ENCODE results near the gene HNRNPL. TPM values are rescaled to one million over a fixed set of nuclear protein-coding genes. Genes with fewer than 3 reads are reported as not detected.

The HNRNPL gene
- total and polyA plus RNA-seq, 2 donors (not counting 1 experiment from before 2014, with no cell fraction given): 292 to 418 TPM

- no peaks in the 10 kb centered on the region for H3K27me3 ChIP-seq (replicated peaks in 1 of 4; ENCODE audit: control extremely low read depth in 1 of 4, control insufficient read depth in 3 of 4, insufficient read depth in 4 of 4, low read length in 3 of 4)
- DNase-seq (no peak), ATAC-seq (ENCODE audit: low read depth) (no peak)
- ChIA-PET POLR2A (no interaction called here), CTCF (no interaction called here)
- TF ChIP-seq EZH2 (IDR thresholded peaks at IDR 0.05; ENCODE audit: borderline replicate concordance, insufficient read depth, low read depth, low read length, poor library complexity, severe bottlenecking) (no peak), CTCF (IDR thresholded peaks at IDR 0.05) (no peak)
- 84% methylated on average over 3 of the region's 6 CpGs for WGBS (ENCODE audit: insufficient coverage)
- no peak overlapping the region for H3K9ac ChIP-seq (ENCODE audit: low read length)
- H3K36me3 ChIP-seq (replicated peaks in 1 of 2; ENCODE audit: control extremely low read depth in 1 of 2, control insufficient read depth in 1 of 2, extremely low read depth in 1 of 2, insufficient read depth in 2 of 2, low read length in 1 of 2): no peaks in the 10 kb centered on the region
- H3K27ac ChIP-seq (ENCODE audit: low read length in 2 of 2): no peak overlapping the region
- H3K4me3 ChIP-seq (ENCODE audit: control extremely low read depth in 1 of 5, extremely low read depth in 1 of 5, insufficient read depth in 1 of 5, low read depth in 2 of 5, low read length in 4 of 5): no peak overlapping the region
- no peaks in the 10 kb centered on the region for H4K20me1 ChIP-seq (ENCODE audit: control insufficient read depth, insufficient read depth, low read length, poor library complexity, severe bottlenecking)
- no peaks in the 10 kb centered on the region for H3K79me2 ChIP-seq (ENCODE audit: control insufficient read depth, insufficient read depth, low read length)
- Mint-ChIP-seq H3K27me3 (no peaks in the 10 kb centered on the region), H3K27ac (no peak overlapping the region), H3K9me3 (ENCODE audit: insufficient read depth) (no peaks in the 10 kb centered on the region), H3K4me1 (peaks cover 9% of the 10 kb centered on the region), H3K4me3 (no peak overlapping the region)
- H2AFZ ChIP-seq (ENCODE audit: insufficient read depth, low read depth, low read length, poor library complexity, severe bottlenecking): no peak overlapping the region
- peaks cover 3 to 7% of the 10 kb centered on the region in 2 donors for H3K4me1 ChIP-seq (ENCODE audit: control insufficient read depth in 2 of 2, insufficient read depth in 2 of 2, low read length in 2 of 2)
- intact Hi-C loops (cut with micrococcal nuclease): no loop called here
- no peaks in the 10 kb centered on the region for H3K9me3 ChIP-seq (ENCODE audit: control extremely low read depth in 1 of 3, control insufficient read depth in 2 of 3, insufficient read depth in 1 of 3, low read length in 2 of 3)
- H3K4me2 ChIP-seq (replicated peaks; ENCODE audit: low read depth, low read length, poor library complexity, severe bottlenecking): no peak overlapping the region
Observed at GRCh38 chr19:38806371-38806770, 43.4 kb downstream of the HNRNPL start.

GRCh38 chr19:38805180-38805579 is 44.6 kb downstream of the HNRNPL start:
- no peak overlapping the region for H3K4me3 ChIP-seq (ENCODE audit: control extremely low read depth in 1 of 5, extremely low read depth in 1 of 5, insufficient read depth in 1 of 5, low read depth in 2 of 5, low read length in 4 of 5)
- H3K27ac ChIP-seq (ENCODE audit: low read length in 2 of 2): no peak overlapping the region
- Mint-ChIP-seq H3K9me3 (ENCODE audit: insufficient read depth) (no peaks in the 10 kb centered on the region), H3K27me3 (no peaks in the 10 kb centered on the region), H3K27ac (no peak overlapping the region), H3K4me1 (peaks cover 9% of the 10 kb centered on the region), H3K4me3 (no peak overlapping the region)
- H2AFZ ChIP-seq (ENCODE audit: insufficient read depth, low read depth, low read length, poor library complexity, severe bottlenecking): no peak overlapping the region
- no peak overlapping the region for H3K9ac ChIP-seq (ENCODE audit: low read length)
- ATAC-seq (ENCODE audit: low read depth) (no peak), DNase-seq (no peak)
- H3K36me3 ChIP-seq (replicated peaks in 1 of 2; ENCODE audit: control extremely low read depth in 1 of 2, control insufficient read depth in 1 of 2, extremely low read depth in 1 of 2, insufficient read depth in 2 of 2, low read length in 1 of 2): no peaks in the 10 kb centered on the region
- 40% methylated on average over 1 of the region's 1 CpG for WGBS (ENCODE audit: insufficient coverage)
- H3K4me2 ChIP-seq (replicated peaks; ENCODE audit: low read depth, low read length, poor library complexity, severe bottlenecking): no peak overlapping the region
- intact Hi-C loops (cut with micrococcal nuclease): no loop called here
- no peaks in the 10 kb centered on the region for H3K27me3 ChIP-seq (replicated peaks in 1 of 4; ENCODE audit: control extremely low read depth in 1 of 4, control insufficient read depth in 3 of 4, insufficient read depth in 4 of 4, low read length in 3 of 4)
- ChIA-PET POLR2A (no interaction called here), CTCF (no interaction called here)
- TF ChIP-seq CTCF (IDR thresholded peaks at IDR 0.05): no peak
- TF ChIP-seq EZH2 (IDR thresholded peaks at IDR 0.05; ENCODE audit: borderline replicate concordance, insufficient read depth, low read depth, low read length, poor library complexity, severe bottlenecking): no peak
- H4K20me1 ChIP-seq (ENCODE audit: control insufficient read depth, insufficient read depth, low read length, poor library complexity, severe bottlenecking): no peaks in the 10 kb centered on the region
- peaks cover 3 to 7% of the 10 kb centered on the region in 2 donors for H3K4me1 ChIP-seq (ENCODE audit: control insufficient read depth in 2 of 2, insufficient read depth in 2 of 2, low read length in 2 of 2)
- no peaks in the 10 kb centered on the region for H3K79me2 ChIP-seq (ENCODE audit: control insufficient read depth, insufficient read depth, low read length)
- no peaks in the 10 kb centered on the region for H3K9me3 ChIP-seq (ENCODE audit: control extremely low read depth in 1 of 3, control insufficient read depth in 2 of 3, insufficient read depth in 1 of 3, low read length in 2 of 3)
